Adrenal gland (tissue), 12 donors: ENCODE measurements around the gene ATG14. TPM values are rescaled to one million over a fixed set of nuclear protein-coding genes. Genes with fewer than 3 reads are reported as not detected.
A peak's percentile ranks its signal among the peaks of the same experiment; 100 is the strongest.

Experiments
- DNase-seq, 7 donors: peaks; one replicate each; pipeline ENCODE4 v3.0.0-alpha.2; 2019 to 2020
- H3K27ac ChIP-seq, 5 donors: fragments of 200-600 bp; sonication (generic) in 4 of 5; 1 replicate in 3 of 5; 2 replicates in 2 of 5; pipeline versions ENCODE4 v1.5.1 to v1.8.0; 2016 to 2020; ENCODE audit warnings: mild to moderate bottlenecking in 1 of 5
- H3K27me3 ChIP-seq: fragments of 200-600 bp; 2 replicates; pipeline ENCODE4 v1.8.0; 2021
- H3K36me3 ChIP-seq, 2 donors: fragments of 200-600 bp; replicated peaks in 1 of 2; 1 replicate in 1 of 2; 2 replicates in 1 of 2; pipeline versions ENCODE4 v1.5.1 to v1.8.0; 2018 to 2022
- H3K4me1 ChIP-seq, 2 donors: fragments of 200-600 bp; replicated peaks in 1 of 2; 1 replicate in 1 of 2; 2 replicates in 1 of 2; pipeline versions ENCODE4 v1.5.1 to v1.8.0; 2018 to 2021
- H3K4me3 ChIP-seq, 4 donors: fragments of 200-600 bp; sonication (generic) in 3 of 4; one replicate each; pipeline ENCODE4 v1.5.1; 2016 to 2018
- H3K9me3 ChIP-seq, 3 donors: fragments of 200-600 bp; sonication (generic) in 1 of 3; replicated peaks in 1 of 3; 1 replicate in 2 of 3; 2 replicates in 1 of 3; pipeline versions ENCODE4 v1.5.1 to v1.8.0; 2016 to 2021
- POLR2A ChIP-seq, 2 donors: fragments of 450-650 bp; IDR thresholded peaks; one replicate each; pipeline ENCODE4 v1.6.1; 2017; ENCODE audit warnings: antibody characterized with exemption in 2 of 2, mild to moderate bottlenecking in 2 of 2, moderate library complexity in 1 of 2
- WGBS, 4 donors: extraction: QIAGEN DNeasy Blood & Tissue Kit in 2 of 4; methylation state at CpG; one replicate each; pipeline versions ENCODE4 v1.1.5 to v1.1.7; 2013 to 2017; 5-methylcytosine and 5-hydroxymethylcytosine counted together
- intact Hi-C, 2 donors: fragments of 100-400 bp; cut with DNase I; formaldehyde crosslinking; loops; one replicate each; pipeline versions ENCODE4 v1.14.1 to v1.15.0; 2022 to 2023
- polyA plus RNA-seq, 3 donors: library from polyadenylated mRNA; stranded (reverse); fragments of 200-250 nt in 2 of 3; fragments of 350-450 nt in 1 of 3; fragmentation: Illumina TruSeq in 1 of 3; extraction: RNeasy Lipid Tissue Mini Kit (QIAGEN cat#74804) in 1 of 3; gene quantifications; one replicate each; pipeline ENCODE4 v1.2.3, GENCODE V29; 2013 to 2014
- total RNA-seq, 9 donors: library from RNA; depleted of rRNA in 4 of 9; stranded (reverse); fragments of >200 nt in 4 of 9; fragments of 120-200 nt in 1 of 9; fragmentation: NEBNext Ultra II Directional in 1 of 9; extraction: Animal tissue kit (Norgen Biotek cat#: 25700) in 1 of 9; gene quantifications; one replicate each; pipeline versions ENCODE4 v1.1.0 to v1.2.4, GENCODE V29; 2013 to 2023
- TF ChIP-seq, protein P1 (sequence below), 6 experiments: fragments of 450-650 bp in 4 of 6; fragments of 200-600 bp in 2 of 6; sonication (generic) in 1 of 6; IDR thresholded peaks; 1 replicate in 5 of 6; 2 replicates in 1 of 6; pipeline versions ENCODE4 v1.5.1 to v1.8.0; 2016 to 2021; ENCODE audit warnings: antibody characterized with exemption in 6 of 6, mild to moderate bottlenecking in 2 of 6, moderate library complexity in 1 of 6
- donor health status: healthy with polysubstance abuse.
- donor health status: Bipolar disorder and iron deficiency.
- donor health status: DM: yes; HTN: yes; CAD: no.
- donor health status: DM: no; HTN: no; CAD: no.
- donor health status: DM: no; HTN: no; CAD: no.
- donor health status: DM: yes; HTN: yes; CAD: no.

Gene ATG14
- total and polyA plus RNA-seq, 12 donors: 5.1 to 21.7 (median 12.2) TPM

DNA sequence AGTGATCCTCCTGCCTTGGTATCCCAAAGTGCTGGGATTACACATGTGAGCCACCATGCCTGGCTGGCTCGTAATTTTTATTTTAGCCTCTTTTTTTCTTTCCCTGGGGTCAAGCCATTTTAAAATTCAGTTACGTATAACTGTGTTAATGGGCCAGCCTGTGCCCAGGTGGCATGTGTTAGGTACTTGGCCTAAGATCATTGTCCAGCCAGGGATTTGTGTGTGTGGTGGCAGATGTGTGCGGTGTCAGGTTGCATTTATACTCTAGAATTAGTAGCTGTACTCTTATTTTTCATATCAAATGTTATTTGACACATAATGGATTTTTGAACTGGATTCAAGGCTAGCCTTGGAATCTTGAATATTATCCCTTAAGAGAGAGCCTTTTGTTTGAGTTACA, 71.1 kb downstream of the ATG14 start:
- intact Hi-C loops: no loop called here
- Histone ChIP-seq H3K4me3 (no peak overlapping the region), H3K36me3 (no peaks in the 10 kb centered on the region), H3K27me3 (no peaks in the 10 kb centered on the region), H3K9me3 (no peaks in the 10 kb centered on the region), H3K27ac (no peak overlapping the region), H3K4me1 (peaks cover 0 to 10% of the 10 kb centered on the region in 2 donors)
- 85 to 90% (median 88%) methylated on average over 3 of the region's 3 CpGs for WGBS, 4 donors
- no peak for TF ChIP-seq POLR2A (IDR thresholded peaks at IDR 0.05)
- TF ChIP-seq, protein P1, sequence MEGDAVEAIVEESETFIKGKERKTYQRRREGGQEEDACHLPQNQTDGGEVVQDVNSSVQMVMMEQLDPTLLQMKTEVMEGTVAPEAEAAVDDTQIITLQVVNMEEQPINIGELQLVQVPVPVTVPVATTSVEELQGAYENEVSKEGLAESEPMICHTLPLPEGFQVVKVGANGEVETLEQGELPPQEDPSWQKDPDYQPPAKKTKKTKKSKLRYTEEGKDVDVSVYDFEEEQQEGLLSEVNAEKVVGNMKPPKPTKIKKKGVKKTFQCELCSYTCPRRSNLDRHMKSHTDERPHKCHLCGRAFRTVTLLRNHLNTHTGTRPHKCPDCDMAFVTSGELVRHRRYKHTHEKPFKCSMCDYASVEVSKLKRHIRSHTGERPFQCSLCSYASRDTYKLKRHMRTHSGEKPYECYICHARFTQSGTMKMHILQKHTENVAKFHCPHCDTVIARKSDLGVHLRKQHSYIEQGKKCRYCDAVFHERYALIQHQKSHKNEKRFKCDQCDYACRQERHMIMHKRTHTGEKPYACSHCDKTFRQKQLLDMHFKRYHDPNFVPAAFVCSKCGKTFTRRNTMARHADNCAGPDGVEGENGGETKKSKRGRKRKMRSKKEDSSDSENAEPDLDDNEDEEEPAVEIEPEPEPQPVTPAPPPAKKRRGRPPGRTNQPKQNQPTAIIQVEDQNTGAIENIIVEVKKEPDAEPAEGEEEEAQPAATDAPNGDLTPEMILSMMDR (IDR thresholded peaks at IDR 0.05): no peak
- no peak for DNase-seq

DNA sequence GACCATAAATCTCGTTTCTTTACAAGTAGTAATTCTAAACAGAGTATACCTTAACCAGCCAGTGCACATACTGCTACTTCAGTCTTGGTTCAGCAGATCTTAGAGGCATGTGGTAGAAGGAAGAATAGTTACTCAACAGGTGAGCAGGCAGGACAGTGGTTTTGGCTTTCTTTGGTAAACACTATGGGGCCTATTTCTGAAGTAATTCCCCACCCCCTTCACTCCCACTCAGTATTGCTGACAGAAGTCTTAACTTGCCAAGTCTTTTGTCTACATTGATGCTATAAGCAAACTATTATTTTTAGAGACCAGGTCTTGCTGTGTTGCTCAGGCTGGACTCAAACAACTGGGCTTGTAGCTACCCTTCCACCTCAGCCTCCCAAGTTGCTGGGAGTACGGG, 71.9 kb downstream of the ATG14 start:
- TF ChIP-seq POLR2A (IDR thresholded peaks at IDR 0.05): no peak
- TF ChIP-seq, protein P1 (IDR thresholded peaks at IDR 0.05): no peak
- DNase-seq: no peak
- no peaks in the 10 kb centered on the region for H3K27me3 ChIP-seq
- H3K36me3 ChIP-seq: no peaks in the 10 kb centered on the region
- no peak overlapping the region for H3K4me3 ChIP-seq
- no peak overlapping the region for H3K27ac ChIP-seq
- H3K4me1 ChIP-seq: peaks cover 0 to 10% of the 10 kb centered on the region in 2 donors
- intact Hi-C loops: no loop called here
- H3K9me3 ChIP-seq: no peaks in the 10 kb centered on the region
- WGBS, 4 donors: 58 to 98% (median 66%) methylated on average over 2 of the region's 2 CpGs

DNA sequence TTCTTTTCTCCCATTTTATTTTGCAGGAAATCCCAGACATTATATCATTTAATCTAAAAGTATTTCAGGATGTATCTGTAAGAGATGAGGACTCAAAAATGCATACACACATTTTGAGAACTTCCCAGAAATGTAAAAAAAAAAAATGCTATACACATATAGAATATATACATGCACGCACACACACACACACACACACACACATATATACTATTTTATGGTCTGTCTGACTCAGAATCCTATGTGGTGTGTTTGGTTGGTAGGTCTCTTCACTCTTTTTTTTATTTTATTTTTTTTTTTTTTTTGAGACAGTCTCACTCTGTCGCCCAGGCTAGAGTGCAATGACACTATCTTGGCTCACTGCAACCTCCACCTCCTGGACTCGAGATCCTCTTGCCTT, 74.9 kb downstream of the ATG14 start:
- TF ChIP-seq POLR2A (IDR thresholded peaks at IDR 0.05): no peak
- TF ChIP-seq, protein P1 (IDR thresholded peaks at IDR 0.05): no peak
- DNase-seq: no peak
- H3K27me3 ChIP-seq: no peaks in the 10 kb centered on the region
- H3K4me3 ChIP-seq: no peak overlapping the region
- peaks cover 0 to 20% of the 10 kb centered on the region in 2 donors for H3K4me1 ChIP-seq
- H3K9me3 ChIP-seq: no peaks in the 10 kb centered on the region
- no peaks in the 10 kb centered on the region for H3K36me3 ChIP-seq
- H3K27ac ChIP-seq: no peak overlapping the region
- intact Hi-C loops: no loop called here
- WGBS, 4 donors: 84 to 96% (median 91%) methylated on average over 3 of the region's 3 CpGs

DNA sequence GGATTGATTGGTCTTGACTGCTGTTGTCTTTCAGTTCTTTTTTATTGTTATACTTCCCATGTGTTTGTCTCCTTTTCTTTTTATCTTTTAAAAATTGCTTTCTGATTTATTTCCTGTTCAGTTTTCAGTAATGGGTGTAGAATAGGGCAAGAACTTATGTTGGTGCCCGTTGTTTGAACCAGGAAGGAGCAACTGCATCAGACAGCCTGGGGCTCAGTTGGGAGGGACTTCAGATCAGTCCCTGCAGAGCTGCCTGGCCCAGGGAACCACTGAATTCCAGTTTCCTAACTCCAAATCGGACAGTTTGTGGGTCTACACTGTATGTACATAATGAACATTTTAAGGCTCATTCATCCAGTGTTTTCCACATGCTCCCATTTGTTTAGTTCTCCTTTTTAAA, 75.5 kb downstream of the ATG14 start:
- intact Hi-C loops: no loop called here
- WGBS, 4 donors: 56 to 73% (median 68%) methylated on average over 2 of the region's 2 CpGs
- H3K27ac ChIP-seq: no peak overlapping the region
- H3K4me1 ChIP-seq: peaks cover 0 to 20% of the 10 kb centered on the region in 2 donors
- TF ChIP-seq, protein P1 (IDR thresholded peaks at IDR 0.05): no peak
- TF ChIP-seq POLR2A (IDR thresholded peaks at IDR 0.05): no peak
- H3K4me3 ChIP-seq: no peak overlapping the region
- no peaks in the 10 kb centered on the region for H3K36me3 ChIP-seq
- H3K27me3 ChIP-seq: no peaks in the 10 kb centered on the region
- DNase-seq: peak in 1 of 7 donors; percentile 5
- no peaks in the 10 kb centered on the region for H3K9me3 ChIP-seq
